K562 (cell line): Measurements from ENCODE around the gene FARP1.

Experiments
- ESRRA ChIP-seq: fragments of 450-650 bp; IDR thresholded peaks from 2 replicates; pipeline ENCODE4 v1.6.1; 2014; ENCODE audit warnings: low read depth, mild to moderate bottlenecking, moderate library complexity, borderline replicate concordance
- KLF6 ChIP-seq: fragments of 250-450 bp; sonication (Bioruptor Pico); IDR thresholded peaks from 2 replicates; pipeline ENCODE4 v1.4.0; 2020; ENCODE audit warnings: mild to moderate bottlenecking, moderate library complexity, borderline replicate concordance
- RAD21 ChIP-seq, 2 experiments: fragments of 250-450 bp in 1 of 2; fragments of 450-650 bp in 1 of 2; sonication (Bioruptor Pico) in 1 of 2; formaldehyde crosslinking in 1 of 2; IDR thresholded peaks in 1 of 2; conservative IDR thresholded peaks in 1 of 2; 2 replicates each; pipeline versions ENCODE4 v1.4.0 to v1.8.0; 2020 to 2022; ENCODE audit warnings: mild to moderate bottlenecking in 2 of 2, moderate library complexity in 1 of 2
- RCOR1 ChIP-seq, 2 experiments: IDR thresholded peaks; 2 replicates each; pipeline ENCODE4 v1.6.1; 2012; ENCODE audit warnings: low read depth in 2 of 2, low read length in 2 of 2, borderline replicate concordance in 1 of 2, improper control_type of control experiment in 1 of 2
- SREBF2 ChIP-seq: sonication (generic); formaldehyde crosslinking; IDR thresholded peaks from 2 replicates; pipeline ENCODE4 v1.4.0; 2020; ENCODE audit warnings: mild to moderate bottlenecking, missing genetic modification reagents
- STAT5B ChIP-seq: fragments of 250-450 bp; sonication (Bioruptor Pico); IDR thresholded peaks from 2 replicates; pipeline ENCODE4 v1.8.0; 2021; ENCODE audit warnings: mild to moderate bottlenecking, inconsistent platforms
- TAF1 ChIP-seq: IDR thresholded peaks from 2 replicates; pipeline ENCODE4 v1.6.1; 2011; ENCODE audit warnings: mild to moderate bottlenecking, low read length, moderate library complexity; ENCODE audit not compliant: insufficient read depth, control insufficient read depth, severe bottlenecking; ENCODE audit errors: extremely low read depth
- ZBTB7A ChIP-seq: IDR thresholded peaks from 2 replicates; pipeline ENCODE4 v1.6.1; 2011; ENCODE audit warnings: low read depth, mild to moderate bottlenecking, low read length, moderate library complexity, borderline replicate concordance; ENCODE audit not compliant: control insufficient read depth
- ZZZ3 ChIP-seq: fragments of 450-650 bp; IDR thresholded peaks from 2 replicates; pipeline ENCODE4 v1.6.1; 2016; ENCODE audit warnings: antibody characterized with exemption, mild to moderate bottlenecking, moderate library complexity
- TF ChIP-seq, protein P1 (sequence below): fragments of 250-450 bp; sonication (Bioruptor Pico); IDR thresholded peaks from 2 replicates; pipeline ENCODE4 v1.4.0; 2020; ENCODE audit warnings: mild to moderate bottlenecking, moderate library complexity
- TF ChIP-seq, protein P2 (sequence below), 3 experiments: IDR thresholded peaks in 2 of 3; conservative IDR thresholded peaks in 1 of 3; 2 replicates each; pipeline ENCODE4 v1.5.1; 2011 to 2012; ENCODE audit warnings: low read length in 3 of 3, mild to moderate bottlenecking in 3 of 3, control low read depth in 2 of 3, improper control_type of control experiment in 1 of 3, inconsistent platforms in 1 of 3, low read depth in 1 of 3, mixed read lengths in 1 of 3, moderate library complexity in 1 of 3; ENCODE audit not compliant: insufficient read depth in 2 of 3
- TF ChIP-seq, protein P3 (sequence below), 2 experiments: fragments of 200-800 bp in 1 of 2; sonication (Bioruptor generic) in 1 of 2; sonication (generic) in 1 of 2; formaldehyde crosslinking in 1 of 2; IDR thresholded peaks in 1 of 2; conservative IDR thresholded peaks in 1 of 2; 2 replicates each; pipeline versions ENCODE4 v1.5.0 to v1.6.1; 2016 to 2020; ENCODE audit warnings: missing compliant biosample characterization in 1 of 2, missing genetic modification characterization in 1 of 2, missing genetic modification reagents in 1 of 2
- TF ChIP-seq, protein P4 (sequence below): sonication (generic); formaldehyde crosslinking; IDR thresholded peaks from 2 replicates; pipeline ENCODE4 v1.8.0; 2022; ENCODE audit warnings: missing genetic modification reagents, mild to moderate bottlenecking, moderate library complexity, borderline replicate concordance

DNA sequence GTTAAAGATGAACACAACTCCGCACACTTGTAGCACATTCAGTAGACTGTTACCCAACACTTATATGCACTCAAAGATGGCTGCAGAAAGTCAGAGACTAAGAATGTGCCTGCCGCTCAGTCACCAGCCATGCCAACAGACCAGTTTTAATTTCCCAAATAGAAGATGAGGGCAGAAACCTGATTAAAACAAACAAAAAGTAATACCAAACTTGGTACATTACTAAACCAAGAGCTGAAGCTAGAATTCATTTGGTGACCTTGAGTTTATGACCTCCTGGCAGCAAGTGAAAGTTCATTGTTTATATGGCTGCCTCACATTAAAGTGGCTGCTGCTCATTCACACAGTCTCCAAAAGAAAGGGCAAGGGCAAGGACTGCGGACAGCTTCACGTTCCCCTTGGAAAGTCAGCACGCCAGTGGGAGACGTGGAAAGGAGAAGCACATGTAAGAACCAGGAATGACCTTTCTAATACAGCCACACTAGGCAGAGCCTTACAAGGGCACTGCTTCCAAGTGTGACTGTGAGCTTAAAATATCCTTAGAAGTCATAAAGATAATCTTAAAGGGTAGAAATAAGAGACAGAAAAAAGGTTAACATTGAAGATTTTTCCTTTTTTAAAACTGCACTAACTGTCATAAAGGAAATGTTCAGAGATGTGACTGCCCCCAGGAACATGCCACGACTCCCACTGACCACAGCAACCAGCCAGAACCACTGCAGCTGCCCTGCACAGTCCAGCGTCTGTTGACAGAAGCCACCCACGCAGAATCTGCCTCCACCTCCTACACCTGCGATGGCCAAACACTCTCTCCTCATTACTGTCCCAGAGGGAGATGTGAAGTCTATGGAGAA is 360.5 kb downstream of the FARP1 start:
- TF ChIP-seq SREBF2 (CRISPR knock-in tag) (no peak), ZZZ3 (no peak), STAT5B (CRISPR knock-in tag) (no peak), RAD21 (CRISPR knock-in tag; conservative IDR thresholded peaks at IDR 0.05 in 1 of 2, IDR thresholded peaks at IDR 0.05 in 1 of 2) (no peak), KLF6 (CRISPR knock-in tag) (no peak), ESRRA (no peak), TAF1 (no peak), RCOR1 (IDR thresholded peaks at IDR 0.05; ENCODE audit: borderline replicate concordance in 1 of 2, low read depth in 2 of 2, low read length in 2 of 2) (no peak), ZBTB7A (no peak)
- TF ChIP-seq, protein P1, sequence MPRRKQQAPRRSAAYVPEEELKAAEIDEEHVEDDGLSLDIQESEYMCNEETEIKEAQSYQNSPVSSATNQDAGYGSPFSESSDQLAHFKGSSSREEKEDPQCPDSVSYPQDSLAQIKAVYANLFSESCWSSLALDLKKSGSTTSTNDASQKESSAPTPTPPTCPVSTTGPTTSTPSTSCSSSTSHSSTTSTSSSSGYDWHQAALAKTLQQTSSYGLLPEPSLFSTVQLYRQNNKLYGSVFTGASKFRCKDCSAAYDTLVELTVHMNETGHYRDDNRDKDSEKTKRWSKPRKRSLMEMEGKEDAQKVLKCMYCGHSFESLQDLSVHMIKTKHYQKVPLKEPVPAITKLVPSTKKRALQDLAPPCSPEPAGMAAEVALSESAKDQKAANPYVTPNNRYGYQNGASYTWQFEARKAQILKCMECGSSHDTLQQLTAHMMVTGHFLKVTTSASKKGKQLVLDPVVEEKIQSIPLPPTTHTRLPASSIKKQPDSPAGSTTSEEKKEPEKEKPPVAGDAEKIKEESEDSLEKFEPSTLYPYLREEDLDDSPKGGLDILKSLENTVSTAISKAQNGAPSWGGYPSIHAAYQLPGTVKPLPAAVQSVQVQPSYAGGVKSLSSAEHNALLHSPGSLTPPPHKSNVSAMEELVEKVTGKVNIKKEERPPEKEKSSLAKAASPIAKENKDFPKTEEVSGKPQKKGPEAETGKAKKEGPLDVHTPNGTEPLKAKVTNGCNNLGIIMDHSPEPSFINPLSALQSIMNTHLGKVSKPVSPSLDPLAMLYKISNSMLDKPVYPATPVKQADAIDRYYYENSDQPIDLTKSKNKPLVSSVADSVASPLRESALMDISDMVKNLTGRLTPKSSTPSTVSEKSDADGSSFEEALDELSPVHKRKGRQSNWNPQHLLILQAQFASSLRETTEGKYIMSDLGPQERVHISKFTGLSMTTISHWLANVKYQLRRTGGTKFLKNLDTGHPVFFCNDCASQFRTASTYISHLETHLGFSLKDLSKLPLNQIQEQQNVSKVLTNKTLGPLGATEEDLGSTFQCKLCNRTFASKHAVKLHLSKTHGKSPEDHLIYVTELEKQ (CRISPR knock-in tag): no peak
- TF ChIP-seq, protein P2, sequence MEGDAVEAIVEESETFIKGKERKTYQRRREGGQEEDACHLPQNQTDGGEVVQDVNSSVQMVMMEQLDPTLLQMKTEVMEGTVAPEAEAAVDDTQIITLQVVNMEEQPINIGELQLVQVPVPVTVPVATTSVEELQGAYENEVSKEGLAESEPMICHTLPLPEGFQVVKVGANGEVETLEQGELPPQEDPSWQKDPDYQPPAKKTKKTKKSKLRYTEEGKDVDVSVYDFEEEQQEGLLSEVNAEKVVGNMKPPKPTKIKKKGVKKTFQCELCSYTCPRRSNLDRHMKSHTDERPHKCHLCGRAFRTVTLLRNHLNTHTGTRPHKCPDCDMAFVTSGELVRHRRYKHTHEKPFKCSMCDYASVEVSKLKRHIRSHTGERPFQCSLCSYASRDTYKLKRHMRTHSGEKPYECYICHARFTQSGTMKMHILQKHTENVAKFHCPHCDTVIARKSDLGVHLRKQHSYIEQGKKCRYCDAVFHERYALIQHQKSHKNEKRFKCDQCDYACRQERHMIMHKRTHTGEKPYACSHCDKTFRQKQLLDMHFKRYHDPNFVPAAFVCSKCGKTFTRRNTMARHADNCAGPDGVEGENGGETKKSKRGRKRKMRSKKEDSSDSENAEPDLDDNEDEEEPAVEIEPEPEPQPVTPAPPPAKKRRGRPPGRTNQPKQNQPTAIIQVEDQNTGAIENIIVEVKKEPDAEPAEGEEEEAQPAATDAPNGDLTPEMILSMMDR (IDR thresholded peaks at IDR 0.05 in 2 of 3, conservative IDR thresholded peaks at IDR 0.05 in 1 of 3; ENCODE audit: insufficient read depth in 2 of 3, low read depth in 1 of 3, low read length in 3 of 3): no peak
- TF ChIP-seq, protein P3, sequence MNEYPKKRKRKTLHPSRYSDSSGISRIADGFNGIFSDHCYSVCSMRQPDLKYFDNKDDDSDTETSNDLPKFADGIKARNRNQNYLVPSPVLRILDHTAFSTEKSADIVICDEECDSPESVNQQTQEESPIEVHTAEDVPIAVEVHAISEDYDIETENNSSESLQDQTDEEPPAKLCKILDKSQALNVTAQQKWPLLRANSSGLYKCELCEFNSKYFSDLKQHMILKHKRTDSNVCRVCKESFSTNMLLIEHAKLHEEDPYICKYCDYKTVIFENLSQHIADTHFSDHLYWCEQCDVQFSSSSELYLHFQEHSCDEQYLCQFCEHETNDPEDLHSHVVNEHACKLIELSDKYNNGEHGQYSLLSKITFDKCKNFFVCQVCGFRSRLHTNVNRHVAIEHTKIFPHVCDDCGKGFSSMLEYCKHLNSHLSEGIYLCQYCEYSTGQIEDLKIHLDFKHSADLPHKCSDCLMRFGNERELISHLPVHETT (CRISPR knock-in tag; conservative IDR thresholded peaks at IDR 0.05 in 1 of 2, IDR thresholded peaks at IDR 0.05 in 1 of 2): no peak
- TF ChIP-seq, protein P4, sequence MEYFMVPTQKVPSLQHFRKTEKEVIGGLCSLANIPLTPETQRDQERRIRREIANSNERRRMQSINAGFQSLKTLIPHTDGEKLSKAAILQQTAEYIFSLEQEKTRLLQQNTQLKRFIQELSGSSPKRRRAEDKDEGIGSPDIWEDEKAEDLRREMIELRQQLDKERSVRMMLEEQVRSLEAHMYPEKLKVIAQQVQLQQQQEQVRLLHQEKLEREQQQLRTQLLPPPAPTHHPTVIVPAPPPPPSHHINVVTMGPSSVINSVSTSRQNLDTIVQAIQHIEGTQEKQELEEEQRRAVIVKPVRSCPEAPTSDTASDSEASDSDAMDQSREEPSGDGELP (CRISPR knock-in tag): no peak
